HG02943 (cell line): ENCODE results near the gene RENBP.

Experiments used
- ATAC-seq: cut with Tn5 transposase; IDR thresholded peaks from one replicate; pipeline ENCODE4 v1.9.1; 2021; ENCODE audit warnings: mild to moderate bottlenecking, low read depth, moderate library complexity; ENCODE audit not compliant: unreplicated experiment

RENBP gene

GRCh38 chrX:153971450-153972367 lies 27.3 kb upstream of the RENBP start, which contains the start of gene HCFC1:
Gene HCFC1 (minus strand): TSS chrX:153971818. CDS start chrX:153970840, 978 bp downstream.
- peak; percentile 43 for ATAC-seq

DNA sequence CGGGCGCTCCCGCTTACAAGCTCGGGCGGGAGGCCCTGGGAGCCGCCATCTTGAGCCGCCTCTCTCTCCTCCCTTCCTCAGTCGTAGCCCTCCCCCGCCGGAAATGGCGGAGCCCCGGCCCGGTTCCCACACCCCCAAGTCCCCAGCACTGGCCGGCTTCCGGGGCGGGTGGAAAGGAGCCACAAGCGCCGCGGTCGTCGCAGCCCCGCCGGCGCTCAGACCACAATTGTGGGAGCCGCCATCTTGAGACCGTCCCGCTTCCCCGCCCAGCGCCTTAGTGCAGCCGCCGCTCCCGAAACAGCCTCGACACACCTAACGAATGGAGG lies 26.6 kb upstream of the RENBP start:
- ATAC-seq: peak; percentile 45

DNA sequence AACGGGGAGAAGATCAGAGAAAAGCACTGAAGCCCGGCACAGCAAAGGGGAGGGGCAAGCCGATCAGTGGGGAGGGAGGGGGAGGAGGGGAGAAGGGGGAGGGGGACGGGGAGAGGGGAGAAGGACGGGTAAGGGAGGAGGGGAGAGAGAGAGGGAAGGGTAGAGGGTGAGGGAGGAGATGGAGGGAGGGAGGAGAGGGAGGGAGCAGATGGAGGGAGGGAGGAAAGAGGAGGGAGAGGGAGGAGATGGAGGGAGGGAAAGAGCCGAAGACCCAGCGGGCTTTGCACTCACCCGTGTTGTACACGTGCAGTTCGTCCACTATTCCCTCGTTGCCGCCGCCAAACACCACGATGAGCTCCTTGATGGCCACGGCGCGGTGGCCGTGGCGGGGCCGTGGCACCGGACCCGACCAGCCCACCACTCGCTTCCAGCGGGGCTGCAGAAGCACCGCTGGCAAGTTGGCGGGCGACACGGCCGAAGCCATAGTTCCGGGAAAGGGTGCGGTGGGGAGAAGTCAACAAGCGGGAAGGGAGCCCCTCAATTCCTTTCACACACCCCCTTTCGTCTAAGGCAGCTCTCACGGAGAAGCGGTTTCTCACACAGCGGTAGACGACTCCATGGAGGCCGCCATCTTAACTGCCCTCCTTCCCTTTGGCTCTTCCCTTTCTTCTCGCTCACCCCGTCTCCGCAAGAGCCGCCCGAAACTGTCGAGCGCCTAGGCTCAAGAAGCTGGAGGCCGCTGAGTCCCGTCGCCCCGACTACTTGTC lies 26.1 kb upstream of the RENBP start:
- ATAC-seq: peak; percentile 1

DNA sequence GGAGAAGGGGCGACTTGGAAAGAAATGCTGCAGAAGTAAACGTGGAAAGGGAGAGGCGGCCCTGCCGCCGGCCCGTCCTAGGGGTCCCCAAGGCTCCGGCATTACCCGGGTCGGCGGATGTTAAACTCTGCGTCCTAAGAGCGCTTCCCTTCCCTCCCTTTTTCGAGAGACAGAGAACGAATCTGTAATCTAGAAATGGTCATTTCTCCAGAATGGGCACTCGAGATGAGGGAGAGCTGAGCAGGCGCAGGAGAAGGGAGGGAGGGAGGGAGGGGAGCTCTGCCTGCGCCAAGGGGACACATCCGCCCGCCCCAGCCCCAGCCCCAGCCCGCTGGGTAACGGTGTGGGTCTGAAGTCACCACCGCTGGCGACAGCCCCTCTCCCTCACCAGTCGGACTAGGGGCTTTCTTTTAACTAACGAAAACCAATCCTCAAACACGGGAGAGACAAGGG lies 25.5 kb upstream of the RENBP start:
- no peak for ATAC-seq

DNA sequence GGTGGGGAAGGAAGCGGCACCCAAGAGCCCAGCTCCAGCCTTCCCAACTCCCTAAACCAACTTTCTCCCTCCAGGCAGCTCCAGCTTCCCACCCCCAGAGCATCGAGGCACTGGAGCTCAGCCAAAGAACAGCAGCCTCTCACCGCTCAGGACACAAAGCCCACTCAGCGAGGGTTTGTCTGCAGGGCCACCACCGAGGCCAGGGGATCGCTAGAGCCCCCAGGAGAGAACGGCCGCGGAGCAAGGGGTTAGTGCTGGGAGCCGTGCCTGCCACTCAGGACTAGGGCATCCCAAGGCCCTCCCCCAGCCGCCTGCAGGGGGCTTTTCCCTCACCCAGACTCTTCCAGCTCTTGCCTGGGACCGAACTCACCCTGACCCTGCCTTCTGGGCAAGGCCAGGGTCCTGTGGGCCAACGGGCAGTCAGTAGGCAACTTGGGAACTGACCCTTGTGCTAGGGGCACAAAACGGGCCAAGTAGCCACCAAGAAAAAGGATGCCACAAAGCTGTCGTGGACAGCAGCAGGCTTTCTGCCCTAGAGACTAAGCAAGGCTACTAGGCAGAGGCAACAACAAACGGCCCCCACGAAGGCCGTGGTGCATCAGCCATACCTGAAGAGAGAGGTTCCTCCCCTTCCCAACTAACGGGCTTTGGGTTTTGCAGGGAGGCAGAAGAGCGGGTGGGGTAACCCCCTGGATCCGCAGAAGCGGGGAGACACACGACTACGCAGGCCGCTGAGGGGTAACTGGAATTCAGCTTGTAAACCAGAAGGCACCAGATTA lies 24.9 kb upstream of the RENBP start:
- no peak for ATAC-seq

- no peak for ATAC-seq
Observed at GRCh38 chrX:153968754-153969124, 24.3 kb upstream of the RENBP start.

DNA sequence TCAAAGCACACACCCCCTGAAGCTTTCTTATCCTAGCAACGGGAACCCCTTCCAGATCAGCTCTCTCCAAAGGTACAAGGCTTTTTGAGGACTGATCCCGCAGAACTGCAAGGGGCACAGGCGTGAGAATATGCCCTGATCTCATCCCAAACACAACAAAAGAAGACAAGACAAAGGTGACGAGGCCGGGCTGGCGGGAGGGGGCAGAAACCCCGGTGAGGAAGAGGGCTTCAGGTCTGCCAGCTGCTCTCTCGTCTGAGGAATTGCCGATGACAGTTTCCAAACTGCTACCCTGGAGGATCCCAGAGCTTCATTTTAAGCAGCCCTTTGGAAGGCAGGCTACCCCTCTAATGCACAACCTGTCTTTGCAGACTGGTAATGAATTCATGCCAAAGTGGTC lies 23.8 kb upstream of the RENBP start:
- ATAC-seq: no peak

GRCh38 chrX:153967536-153968224 lies 23.2 kb upstream of the RENBP start:
- ATAC-seq: no peak

DNA sequence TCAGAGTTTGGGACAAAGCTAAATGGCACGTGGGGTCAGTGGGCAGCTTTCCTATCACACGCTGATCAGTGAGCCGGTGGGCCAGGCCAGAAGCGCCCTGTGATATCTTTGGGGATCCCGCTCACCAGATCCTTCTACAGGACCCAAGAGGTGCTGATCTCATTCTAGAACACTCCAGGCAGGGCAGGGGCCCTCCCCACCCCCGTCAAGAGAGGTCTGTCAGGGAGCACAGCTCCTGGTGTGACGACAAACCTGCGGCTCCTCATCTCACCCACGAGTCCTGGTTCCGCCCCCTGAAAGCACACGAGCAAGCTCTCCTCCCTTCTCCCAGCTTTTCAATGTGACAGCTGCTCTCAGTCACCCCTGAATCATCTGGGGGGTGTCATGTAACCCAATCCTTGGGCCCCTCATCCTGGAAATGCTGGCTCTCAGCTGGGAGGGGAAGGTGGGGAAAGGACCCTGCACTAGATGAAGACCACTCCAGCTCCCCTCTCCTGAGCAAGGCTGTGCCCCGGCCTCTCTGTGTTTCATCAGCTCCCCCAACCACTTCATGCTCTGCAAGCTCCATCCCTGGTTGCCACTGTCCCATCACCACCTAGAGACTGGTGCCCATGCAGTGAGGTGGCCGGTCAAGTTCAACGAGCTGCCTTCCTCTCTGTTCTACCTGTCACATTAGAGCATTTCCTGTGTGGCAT lies 22.5 kb upstream of the RENBP start:
- ATAC-seq: no peak

- no peak for ATAC-seq
Observed at GRCh38 chrX:153966283-153966688, 21.8 kb upstream of the RENBP start.

DNA sequence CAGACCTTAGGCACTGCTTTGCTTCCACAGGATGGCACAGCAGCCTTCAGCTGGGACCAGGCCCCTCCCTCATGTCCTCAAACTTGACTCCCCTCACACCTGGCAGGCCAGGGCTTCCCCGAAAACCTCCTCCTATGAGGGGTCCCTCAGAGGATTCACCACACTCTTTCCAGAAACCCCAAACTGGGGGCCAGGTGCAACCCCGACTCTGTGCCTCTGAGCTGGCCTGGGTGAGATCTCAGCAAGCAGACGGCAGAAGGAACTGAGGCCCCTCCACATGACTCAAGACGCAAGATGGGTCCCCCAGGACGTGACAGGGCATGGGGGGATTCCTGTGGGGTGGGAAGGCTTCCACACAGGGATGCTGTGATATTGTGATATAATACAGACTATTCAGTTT lies 21.0 kb upstream of the RENBP start:
- no peak for ATAC-seq

GRCh38 chrX:153964105-153964504 lies 19.7 kb upstream of the RENBP start:
- no peak for ATAC-seq

DNA sequence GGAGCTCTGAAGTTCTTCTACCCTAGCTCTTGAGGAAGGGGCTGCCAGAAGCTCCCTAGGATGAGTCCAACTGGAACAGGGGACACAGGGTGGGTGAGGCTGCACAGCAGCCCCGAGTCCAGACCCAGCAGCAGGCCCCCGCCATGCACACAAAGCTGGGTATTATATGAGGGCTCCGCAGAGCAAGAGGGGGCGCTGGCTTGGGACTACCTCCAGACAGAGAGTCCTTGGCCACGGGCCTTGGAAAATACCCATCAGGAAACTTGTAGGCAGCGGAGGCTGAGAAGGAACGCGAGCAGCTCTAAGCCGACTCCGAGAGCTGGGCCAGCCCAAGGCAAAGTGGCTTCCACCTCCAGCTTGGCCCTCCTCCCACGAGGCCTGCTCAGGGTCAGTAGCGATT lies 19.1 kb upstream of the RENBP start:
- no peak for ATAC-seq

GRCh38 chrX:153961292-153961691 lies 16.8 kb upstream of the RENBP start:
- no peak for ATAC-seq

GRCh38 chrX:153960786-153961185 lies 16.3 kb upstream of the RENBP start:
- no peak for ATAC-seq

- no peak for ATAC-seq
Observed at GRCh38 chrX:153960077-153960476, 15.6 kb upstream of the RENBP start.

DNA sequence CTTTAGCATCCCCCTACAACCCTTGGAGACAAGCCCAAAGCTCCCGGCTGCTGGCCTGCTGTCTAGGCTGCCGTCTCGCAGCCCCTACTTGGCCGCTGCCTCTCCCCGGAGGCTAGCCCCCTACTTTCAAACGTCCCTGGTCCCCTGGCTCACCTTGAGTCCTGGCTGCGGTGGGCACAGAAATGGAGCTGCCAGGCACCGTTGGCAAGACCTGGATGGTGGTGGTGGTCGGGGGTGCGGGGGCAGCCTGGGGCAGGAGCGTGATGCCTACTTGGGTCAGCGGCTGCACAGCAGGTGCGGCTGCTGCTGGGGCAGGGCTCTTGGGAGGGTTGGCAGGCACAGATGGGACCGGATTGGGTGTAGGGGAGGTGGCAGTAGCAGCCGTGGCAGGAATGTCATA lies 15.2 kb upstream of the RENBP start:
- ATAC-seq: no peak

DNA sequence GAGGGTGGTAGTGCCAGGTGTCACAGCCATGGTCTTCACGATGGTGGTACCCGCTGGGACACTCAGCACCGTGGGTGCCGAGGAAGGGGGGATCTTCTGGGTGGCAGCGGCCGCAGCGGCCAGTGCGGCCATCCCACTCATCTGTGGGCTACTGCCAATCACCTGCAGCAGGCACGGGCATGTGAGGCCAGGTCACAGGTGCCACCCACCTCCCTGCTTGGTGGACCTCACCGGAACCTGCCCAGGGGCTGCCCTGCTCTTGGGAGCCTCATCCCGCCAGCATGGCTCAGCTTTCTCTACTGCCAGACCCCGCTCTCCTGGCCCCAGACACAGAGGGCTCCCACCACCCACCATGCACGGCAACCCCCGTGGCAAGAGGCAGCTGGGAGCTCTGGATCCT lies 14.2 kb upstream of the RENBP start:
- ATAC-seq: no peak

- ATAC-seq: no peak
Observed at GRCh38 chrX:153957224-153957623, 12.8 kb upstream of the RENBP start.
